HEK293T (cell line): ENCODE results near the gene TIMMDC1.

Experiments
- CTCF ChIA-PET: fragments of 350-600 bp; formaldehyde crosslinking; extraction: SDS; loops from one replicate; lab custom pipeline; 2021; ENCODE audit warnings: antibody characterized with exemption, inconsistent platforms; lab: Yijun Ruan, JAX
- POLR2A ChIA-PET: fragments of 350-600 bp; formaldehyde crosslinking; extraction: SDS; loops from one replicate; lab custom pipeline; 2020; ENCODE audit warnings: antibody characterized with exemption, inconsistent platforms; lab: Yijun Ruan, JAX
- DNase-seq: peaks from one replicate; pipeline ENCODE4 v3.0.0; 2012; ENCODE audit warnings: mixed read lengths; ENCODE audit errors: extremely low spot score
- ARNT ChIP-seq: fragments of 450-650 bp; IDR thresholded peaks from 2 replicates; pipeline ENCODE4 v1.6.1; 2017; ENCODE audit warnings: mild to moderate bottlenecking
- BHLHE40 ChIP-seq: fragments of 450-650 bp; IDR thresholded peaks from 2 replicates; pipeline ENCODE4 v1.6.1; 2016; ENCODE audit warnings: mild to moderate bottlenecking, moderate library complexity, borderline replicate concordance
- CTBP1 ChIP-seq: fragments of 450-650 bp; IDR thresholded peaks from 2 replicates; pipeline ENCODE4 v1.6.1; 2016; ENCODE audit warnings: borderline replicate concordance
- ELF4 ChIP-seq: fragments of 450-650 bp; IDR thresholded peaks from 2 replicates; pipeline ENCODE4 v1.6.1; 2017; ENCODE audit warnings: antibody characterized with exemption
- FOXA1 ChIP-seq: fragments of 450-650 bp; IDR thresholded peaks from 2 replicates; pipeline ENCODE4 v1.6.1; 2016; ENCODE audit warnings: mild to moderate bottlenecking
- FOXK2 ChIP-seq: fragments of 450-650 bp; IDR thresholded peaks from 2 replicates; pipeline ENCODE4 v1.6.1; 2016; ENCODE audit warnings: mild to moderate bottlenecking
- FOXM1 ChIP-seq: fragments of 450-650 bp; IDR thresholded peaks from 2 replicates; pipeline ENCODE4 v1.6.1; 2017; ENCODE audit warnings: mild to moderate bottlenecking, borderline replicate concordance
- HDGF ChIP-seq: fragments of 450-650 bp; IDR thresholded peaks from 2 replicates; pipeline ENCODE4 v1.6.1; 2017; ENCODE audit warnings: antibody characterized with exemption, borderline replicate concordance
- L3MBTL2 ChIP-seq: fragments of 450-650 bp; conservative IDR thresholded peaks from 2 replicates; pipeline ENCODE4 v1.6.1; 2016; ENCODE audit warnings: mild to moderate bottlenecking
- LEF1 ChIP-seq: fragments of 450-650 bp; IDR thresholded peaks from 2 replicates; pipeline ENCODE4 v1.6.1; 2017; ENCODE audit warnings: mild to moderate bottlenecking, borderline replicate concordance
- NFRKB ChIP-seq: fragments of 450-650 bp; IDR thresholded peaks from 2 replicates; pipeline ENCODE4 v1.6.1; 2016; ENCODE audit warnings: mild to moderate bottlenecking, moderate library complexity
- PKNOX1 ChIP-seq: fragments of 450-650 bp; IDR thresholded peaks from 2 replicates; pipeline ENCODE4 v1.6.1; 2016
- SP1 ChIP-seq: fragments of 450-650 bp; IDR thresholded peaks from 2 replicates; pipeline ENCODE4 v1.6.1; 2017
- SUZ12 ChIP-seq: fragments of 450-650 bp; IDR thresholded peaks from 2 replicates; pipeline ENCODE4 v1.6.1; 2016; ENCODE audit warnings: mild to moderate bottlenecking
- TARDBP ChIP-seq: fragments of 450-650 bp; IDR thresholded peaks from 2 replicates; pipeline ENCODE4 v1.6.1; 2016
- ZNF384 ChIP-seq: fragments of 450-650 bp; IDR thresholded peaks from 2 replicates; pipeline ENCODE4 v1.6.1; 2016

TIMMDC1 gene

GRCh38 chr3:119529883-119530282, 31.5 kb downstream of the TIMMDC1 start:
- no peak for TF ChIP-seq ELF4
- no peak for TF ChIP-seq PKNOX1
- TF ChIP-seq NFRKB = no peak
- no peak for TF ChIP-seq L3MBTL2
- no peak for TF ChIP-seq LEF1
- no peak for TF ChIP-seq FOXK2
- no peak for TF ChIP-seq CTBP1
- TF ChIP-seq TARDBP = no peak
- POLR2A ChIA-PET = no interaction called here

GRCh38 chr3:119530456-119530855, 32.1 kb downstream of the TIMMDC1 start:
- CTCF ChIA-PET = no interaction called here
- POLR2A ChIA-PET = no interaction called here
- TF ChIP-seq LEF1 (no peak), TARDBP (no peak), L3MBTL2 (no peak), ELF4 (no peak), HDGF (no peak), FOXM1 (no peak), SP1 (no peak), FOXK2 (no peak), ARNT (no peak)
- DNase-seq = no peak

More at GRCh38 chr3:119529883-119530282, 31.5 kb downstream of the TIMMDC1 start:
- DNase-seq = no peak
- CTCF ChIA-PET = no interaction called here

GRCh38 chr3:119531151-119531550, 32.8 kb downstream of the TIMMDC1 start:
- no peak for DNase-seq
- TF ChIP-seq ARNT (no peak), SP1 (no peak), LEF1 (no peak), FOXK2 (no peak), SUZ12 (no peak), ZNF384 (no peak), ELF4 (no peak), NFRKB (no peak), CTBP1 (no peak), FOXM1 (no peak), PKNOX1 (no peak), TARDBP (no peak), BHLHE40 (no peak), FOXA1 (no peak), HDGF (no peak)
- ChIA-PET POLR2A (no interaction called here), CTCF (no interaction called here)

GRCh38 chr3:119534296-119534695, 35.9 kb downstream of the TIMMDC1 start:
- no peak for TF ChIP-seq PKNOX1
- no peak for TF ChIP-seq HDGF
- TF ChIP-seq L3MBTL2 = no peak
- TF ChIP-seq NFRKB = no peak
- no peak for TF ChIP-seq BHLHE40
- no peak for TF ChIP-seq SP1
- TF ChIP-seq CTBP1 = no peak
- no peak for TF ChIP-seq FOXM1
- POLR2A ChIA-PET = no interaction called here
- CTCF ChIA-PET = no interaction called here
- no peak for DNase-seq

GRCh38 chr3:119536757-119537156, 38.4 kb downstream of the TIMMDC1 start:
- DNase-seq = no peak
- ChIA-PET POLR2A (no interaction called here), CTCF (no interaction called here)
- TF ChIP-seq SP1 (no peak), ARNT (no peak), CTBP1 (no peak), NFRKB (no peak), PKNOX1 (no peak), TARDBP (no peak), ZNF384 (no peak), LEF1 (no peak), ELF4 (no peak), FOXK2 (no peak), FOXM1 (no peak), BHLHE40 (no peak), FOXA1 (no peak), HDGF (no peak), SUZ12 (no peak), L3MBTL2 (no peak)

- ChIA-PET POLR2A (no interaction called here), CTCF (no interaction called here)
- no peak for DNase-seq
- TF ChIP-seq FOXK2 (no peak), ZNF384 (no peak), LEF1 (no peak), FOXA1 (no peak), ELF4 (no peak), L3MBTL2 (no peak), TARDBP (no peak), FOXM1 (no peak), HDGF (no peak), SUZ12 (no peak), NFRKB (no peak), CTBP1 (no peak), PKNOX1 (no peak), SP1 (no peak), BHLHE40 (no peak), ARNT (no peak)
These were observed 40.4 kb downstream of the TIMMDC1 start for GRCh38 chr3:119538772-119539171.
